Heart right ventricle (tissue), 16 donors: ENCODE measurements around the gene LHX2. TPM values are rescaled to one million over a fixed set of nuclear protein-coding genes. Genes with fewer than 3 reads are reported as not detected.
A peak's percentile ranks its signal among the peaks of the same experiment; 100 is the strongest.

ENCODE experiments used
- ATAC-seq, 8 donors: fragments of 200-7000 bp; cut with Tn5 transposase; one replicate each; pipeline ENCODE4 v1.9.1; 2020; ENCODE audit warnings: mild to moderate bottlenecking in 8 of 8, moderate library complexity in 8 of 8, moderate number of reproducible peaks in 1 of 8
- DNase-seq, 2 donors: peaks; one replicate each; pipeline ENCODE4 v3.0.0-alpha.2; 2020
- H3K27ac ChIP-seq, 10 donors: fragments of 200-600 bp; sonication (generic) in 2 of 10; one replicate each; pipeline versions ENCODE4 v1.5.0 to v1.8.0; 2020 to 2022; ENCODE audit warnings: mild to moderate bottlenecking in 3 of 10
- H3K27me3 ChIP-seq, 7 donors: fragments of 200-600 bp; one replicate each; pipeline ENCODE4 v1.8.0; 2021 to 2022; ENCODE audit warnings: mild to moderate bottlenecking in 2 of 7
- H3K36me3 ChIP-seq, 9 donors: fragments of 200-600 bp; sonication (generic) in 1 of 9; one replicate each; pipeline versions ENCODE4 v1.5.0 to v1.8.0; 2020 to 2022; ENCODE audit warnings: mild to moderate bottlenecking in 2 of 9
- H3K4me1 ChIP-seq, 9 donors: fragments of 200-600 bp; sonication (generic) in 1 of 9; one replicate each; pipeline versions ENCODE4 v1.5.0 to v1.8.0; 2020 to 2022; ENCODE audit warnings: mild to moderate bottlenecking in 4 of 9
- H3K4me3 ChIP-seq, 10 donors: fragments of 200-600 bp; sonication (generic) in 2 of 10; one replicate each; pipeline versions ENCODE4 v1.5.0 to v1.8.0; 2020 to 2022; ENCODE audit warnings: mild to moderate bottlenecking in 7 of 10, moderate library complexity in 2 of 10
- H3K9me3 ChIP-seq, 11 donors: fragments of 200-600 bp in 10 of 11; sonication (generic) in 2 of 11; one replicate each; pipeline versions ENCODE4 v1.5.0 to v1.8.0; 2013 to 2022; ENCODE audit warnings: mild to moderate bottlenecking in 2 of 11, control low read depth in 1 of 11, moderate library complexity in 1 of 11
- CTCF ChIP-seq, 9 donors: fragments of 200-600 bp; sonication (generic) in 2 of 9; IDR thresholded peaks; one replicate each; pipeline versions ENCODE4 v1.5.0 to v1.8.0; 2021 to 2022; ENCODE audit warnings: antibody characterized with exemption in 9 of 9, mild to moderate bottlenecking in 5 of 9, moderate library complexity in 1 of 9
- WGBS, 2 donors: extraction: QIAGEN DNeasy Blood & Tissue Kit; methylation state at CpG; one replicate each; pipeline ENCODE4 v1.1.7; 2013; ENCODE audit warnings: inconsistent platforms in 1 of 2; 5-methylcytosine and 5-hydroxymethylcytosine counted together
- intact Hi-C, 10 donors: fragments of 100-400 bp; cut with DNase I; formaldehyde crosslinking; loops; one replicate each; pipeline versions ENCODE4 v1.11.1 to v1.14.2; 2022
- polyA plus RNA-seq, 2 donors: library from polyadenylated mRNA; stranded (reverse); fragments of 200-250 nt; gene quantifications; one replicate each; pipeline ENCODE4 v1.2.3, GENCODE V29; 2013
- total RNA-seq, 10 donors: library from RNA; stranded (reverse); fragmentation: NEBNext Ultra II Directional in 3 of 10; extraction: Animal tissue kit (Norgen Biotek cat#: 25700) in 3 of 10; gene quantifications; one replicate each; pipeline versions ENCODE4 v1.2.1 to v1.2.4, GENCODE V29; 2021 to 2023
- donor health status: Arrhythmogenic right ventricular cardiomyopathy.
- donor health status: ischemic (EF 13 %, LVEDD 7.1; RV severe dilation, severe dysfunction).
- donor health status: healthy with polysubstance abuse.
- donor health status: DM: no; HTN: yes; CAD: no.
- donor health status: DM: no; HTN: no; CAD: no.
- donor health status: ischemic (EF 25% LVEDD 6.9; RV normal size, moderate dysfunction).
- donor health status: ischemic (EF 25% LVEDD 5.7; RV mildly dilated, moderate dysfunction).
- donor health status: healthy.
- donor health status: DM: yes; HTN: yes; CAD: no.
- donor health status: Ischemic cardiomyopathy.
- donor health status: ischemic (EF 35%, LVEDD 5.7; RV mildly dilated, moderate dysfunction).
- donor health status: nonischemic (EF 11% LVEDD 7.7; RV severe dilation, severe dysfunction).
- donor health status: DM: yes; HTN: yes; CAD: no.
- donor health status: PGD.
- donor health status: ischemic (EF 29% LVEDD 5.4; RV normal size, mild dysfunction).
- donor health status: nonischemic (EF 23%, LVEDD 6.1; RV moderate dilation, normal function).

LHX2 gene
- total and polyA plus RNA-seq, 12 donors: 0.19 to 0.42 (median 0.37) TPM; not detected in 7

DNA sequence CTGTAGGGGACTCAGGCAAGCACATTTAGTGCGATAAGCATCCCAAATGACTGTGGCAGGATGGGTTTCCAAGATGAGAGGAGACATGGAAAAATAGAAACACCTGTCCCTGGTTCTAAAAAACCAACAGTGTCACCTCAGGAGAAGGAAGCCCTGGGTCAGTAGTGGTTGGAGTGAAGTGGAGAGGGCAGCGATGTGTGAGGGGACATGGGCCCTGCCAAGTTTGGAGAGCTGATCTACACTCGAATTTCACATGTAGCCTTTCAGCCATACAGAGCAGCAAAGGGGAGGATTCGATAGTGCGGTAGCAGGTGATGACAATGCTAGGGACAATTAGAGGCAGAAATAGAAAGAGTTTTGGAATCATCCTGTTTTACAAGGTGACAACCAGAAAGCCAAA lies 32.6 kb upstream of the LHX2 start:
- Histone ChIP-seq H3K4me1 (no peaks in the 10 kb centered on the region), H3K4me3 (no peak overlapping the region), H3K36me3 (no peaks in the 10 kb centered on the region), H3K27me3 (peaks cover 0 to 40% (median 31%) of the 10 kb centered on the region in 7 donors), H3K27ac (no peak overlapping the region), H3K9me3 (peaks cover 0 to 7% (median 0%) of the 10 kb centered on the region in 11 donors)
- DNase-seq (no peak), ATAC-seq (no peak)
- no peak for TF ChIP-seq CTCF (IDR thresholded peaks at IDR 0.05)
- 84 to 89% methylated on average over 4 of the region's 5 CpGs for WGBS, 2 donors
- intact Hi-C loops: loop anchor here in 1 of 10 donors (2.0 kb wide), 1 partner anchor 16 kb away; no protein-coding TSS in a partner anchor

GRCh38 chr9:123982535-123982934 lies 29.0 kb upstream of the LHX2 start:
- H3K4me3 ChIP-seq: no peak overlapping the region
- no peaks in the 10 kb centered on the region for H3K36me3 ChIP-seq
- 83% methylated on average over 6 of the region's 6 CpGs for WGBS, 2 donors
- no peak for TF ChIP-seq CTCF (IDR thresholded peaks at IDR 0.05)
- peaks cover 0 to 48% (median 28%) of the 10 kb centered on the region in 7 donors for H3K27me3 ChIP-seq
- ATAC-seq (no peak), DNase-seq (no peak)
- H3K9me3 ChIP-seq: peaks cover 0 to 7% (median 0%) of the 10 kb centered on the region in 11 donors
- H3K4me1 ChIP-seq: no peaks in the 10 kb centered on the region
- intact Hi-C loops: no loop called here
- H3K27ac ChIP-seq: no peak overlapping the region

DNA sequence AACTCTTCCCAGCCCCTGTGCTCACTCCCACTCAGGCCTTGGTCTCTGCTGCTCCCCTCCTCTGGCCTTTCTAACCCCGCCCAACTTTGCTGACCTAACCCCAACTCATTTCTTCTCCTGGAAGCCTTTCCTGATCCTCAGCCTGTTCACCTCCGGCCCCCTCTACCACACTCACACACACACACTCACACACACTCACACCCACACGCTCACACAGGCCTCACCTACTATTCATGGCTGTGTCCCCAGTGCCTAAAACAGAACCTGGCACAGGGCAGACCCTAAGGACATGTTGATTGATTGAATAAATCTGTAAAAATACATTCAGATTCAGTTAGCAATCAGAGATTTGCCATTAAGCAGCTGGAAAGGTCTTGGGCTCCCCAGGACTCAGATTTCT lies 28.5 kb upstream of the LHX2 start:
- 73 to 94% methylated on average over 3 of the region's 3 CpGs for WGBS, 2 donors
- peaks cover 0 to 7% (median 0%) of the 10 kb centered on the region in 11 donors for H3K9me3 ChIP-seq
- no peak overlapping the region for H3K4me3 ChIP-seq
- no peak for TF ChIP-seq CTCF (IDR thresholded peaks at IDR 0.05)
- ATAC-seq (no peak), DNase-seq (no peak)
- H3K27me3 ChIP-seq: peaks cover 0 to 49% (median 33%) of the 10 kb centered on the region in 7 donors
- no peaks in the 10 kb centered on the region for H3K36me3 ChIP-seq
- intact Hi-C loops: no loop called here
- no peak overlapping the region for H3K27ac ChIP-seq
- H3K4me1 ChIP-seq: no peaks in the 10 kb centered on the region

- 49 to 52% methylated on average over 3 of the region's 3 CpGs for WGBS, 2 donors
Measured at GRCh38 chr9:123984802-123985201, 26.8 kb upstream of the LHX2 start.

More at GRCh38 chr9:123984802-123985201, 26.8 kb upstream of the LHX2 start:
- Histone ChIP-seq H3K4me1 (no peaks in the 10 kb centered on the region), H3K27me3 (peaks cover 0 to 56% (median 35%) of the 10 kb centered on the region in 7 donors), H3K27ac (no peak overlapping the region), H3K9me3 (peaks cover 0 to under 1% (median 0%) of the 10 kb centered on the region in 11 donors), H3K36me3 (no peaks in the 10 kb centered on the region), H3K4me3 (no peak overlapping the region)
- TF ChIP-seq CTCF (IDR thresholded peaks at IDR 0.05): no peak
- intact Hi-C loops: no loop called here
- ATAC-seq (peak in 7 of 8 donors; percentile 46 to 85 (median 74)), DNase-seq (peak in 1 of 2 donors; percentile 31)
